SK-N-SH treated with all-trans-retinoic acid at 6 μM for 48 hours (cell line): ENCODE results near the gene ENPP3.

Experiments
- ARNTL ChIP-seq: fragments of 450-650 bp; formaldehyde crosslinking; IDR thresholded peaks from 2 replicates; pipeline ENCODE4 v1.5.0; 2020; ENCODE audit warnings: low read depth, mild to moderate bottlenecking, moderate library complexity, borderline replicate concordance
- ISL1 ChIP-seq: fragments of 250-450 bp; sonication (Bioruptor Pico); IDR thresholded peaks from 2 replicates; pipeline ENCODE4 v2.1.2; 2022; ENCODE audit warnings: mild to moderate bottlenecking, moderate library complexity
- OSR1 ChIP-seq: fragments of 250-450 bp; sonication (Bioruptor Pico); IDR thresholded peaks from 2 replicates; pipeline ENCODE4 v1.8.0; 2022; ENCODE audit warnings: moderate library complexity, mild to moderate bottlenecking, inconsistent platforms
- SNAI2 ChIP-seq: fragments of 250-450 bp; sonication (Bioruptor Pico); IDR thresholded peaks from 2 replicates; pipeline ENCODE4 v1.5.0; 2020; ENCODE audit warnings: mild to moderate bottlenecking, moderate library complexity
- TOX ChIP-seq: fragments of 250-450 bp; sonication (Bioruptor Pico); IDR thresholded peaks from 2 replicates; pipeline ENCODE4 v1.8.0; 2021; ENCODE audit warnings: mild to moderate bottlenecking, moderate library complexity, borderline replicate concordance
- ZC3H10 ChIP-seq: fragments of 250-450 bp; sonication (Bioruptor Pico); IDR thresholded peaks from 2 replicates; pipeline ENCODE4 v1.5.1; 2021; ENCODE audit warnings: mild to moderate bottlenecking, moderate library complexity
- ZFP3 ChIP-seq: fragments of 250-450 bp; sonication (Bioruptor Pico); IDR thresholded peaks from 2 replicates; pipeline ENCODE4 v1.5.0; 2020; ENCODE audit warnings: mild to moderate bottlenecking, moderate library complexity
- ZFP30 ChIP-seq: fragments of 450-650 bp; formaldehyde crosslinking; IDR thresholded peaks from 2 replicates; pipeline ENCODE4 v1.5.0; 2022; ENCODE audit warnings: mild to moderate bottlenecking, moderate library complexity
- ZNF565 ChIP-seq: fragments of 450-650 bp; formaldehyde crosslinking; conservative IDR thresholded peaks from 2 replicates; pipeline ENCODE4 v1.5.0; 2020; ENCODE audit warnings: low read depth, mild to moderate bottlenecking, moderate library complexity
- ZNF70 ChIP-seq: fragments of 450-650 bp; formaldehyde crosslinking; IDR thresholded peaks from 2 replicates; pipeline ENCODE4 v1.5.0; 2020; ENCODE audit warnings: mild to moderate bottlenecking, moderate library complexity
- ZNF8 ChIP-seq: fragments of 450-650 bp; formaldehyde crosslinking; IDR thresholded peaks from 2 replicates; pipeline ENCODE4 v1.5.0; 2020; ENCODE audit warnings: mild to moderate bottlenecking, moderate library complexity
- TF ChIP-seq, protein P1 (sequence below): fragments of 250-450 bp; sonication (Bioruptor Pico); IDR thresholded peaks from 2 replicates; pipeline ENCODE4 v1.8.0; 2020; ENCODE audit warnings: mild to moderate bottlenecking, moderate library complexity, borderline replicate concordance
- TF ChIP-seq, protein P2 (sequence below): fragments of 250-450 bp; sonication (Bioruptor Pico); IDR thresholded peaks from 2 replicates; pipeline ENCODE4 v1.5.1; 2020; ENCODE audit warnings: low read depth, mild to moderate bottlenecking, moderate library complexity

DNA sequence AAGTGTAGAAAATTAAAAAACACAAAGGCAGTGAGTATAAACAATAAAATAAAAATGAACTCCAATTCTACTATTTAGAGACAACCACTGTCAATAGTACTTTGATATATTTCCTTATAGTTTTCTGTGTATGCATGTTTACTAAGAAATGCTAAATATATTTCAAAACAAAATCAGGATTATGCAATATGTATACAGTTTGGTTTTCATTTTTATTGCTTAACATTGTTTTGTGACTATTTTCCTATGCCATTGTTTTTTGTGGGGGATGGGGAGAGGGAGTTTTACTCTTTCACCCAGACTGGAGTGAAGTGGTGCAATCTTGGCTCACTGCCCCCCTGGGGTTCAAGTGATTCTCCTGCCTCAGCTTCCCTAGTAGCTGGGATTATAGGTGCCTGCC is 44.5 kb downstream of the ENPP3 start:
- TF ChIP-seq ZNF70 (CRISPR knock-in tag) (no peak), ZFP3 (CRISPR knock-in tag) (no peak), SNAI2 (CRISPR knock-in tag) (no peak), OSR1 (CRISPR knock-in tag) (no peak), ARNTL (CRISPR knock-in tag) (no peak), ZC3H10 (CRISPR knock-in tag) (no peak), ZNF565 (CRISPR knock-in tag) (no peak), ISL1 (CRISPR knock-in tag) (no peak), ZNF8 (CRISPR knock-in tag) (no peak), ZFP30 (CRISPR knock-in tag) (no peak), TOX (no peak)
- TF ChIP-seq, protein P1, sequence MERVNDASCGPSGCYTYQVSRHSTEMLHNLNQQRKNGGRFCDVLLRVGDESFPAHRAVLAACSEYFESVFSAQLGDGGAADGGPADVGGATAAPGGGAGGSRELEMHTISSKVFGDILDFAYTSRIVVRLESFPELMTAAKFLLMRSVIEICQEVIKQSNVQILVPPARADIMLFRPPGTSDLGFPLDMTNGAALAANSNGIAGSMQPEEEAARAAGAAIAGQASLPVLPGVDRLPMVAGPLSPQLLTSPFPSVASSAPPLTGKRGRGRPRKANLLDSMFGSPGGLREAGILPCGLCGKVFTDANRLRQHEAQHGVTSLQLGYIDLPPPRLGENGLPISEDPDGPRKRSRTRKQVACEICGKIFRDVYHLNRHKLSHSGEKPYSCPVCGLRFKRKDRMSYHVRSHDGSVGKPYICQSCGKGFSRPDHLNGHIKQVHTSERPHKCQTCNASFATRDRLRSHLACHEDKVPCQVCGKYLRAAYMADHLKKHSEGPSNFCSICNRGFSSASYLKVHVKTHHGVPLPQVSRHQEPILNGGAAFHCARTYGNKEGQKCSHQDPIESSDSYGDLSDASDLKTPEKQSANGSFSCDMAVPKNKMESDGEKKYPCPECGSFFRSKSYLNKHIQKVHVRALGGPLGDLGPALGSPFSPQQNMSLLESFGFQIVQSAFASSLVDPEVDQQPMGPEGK, result no peak
- TF ChIP-seq, protein P2, sequence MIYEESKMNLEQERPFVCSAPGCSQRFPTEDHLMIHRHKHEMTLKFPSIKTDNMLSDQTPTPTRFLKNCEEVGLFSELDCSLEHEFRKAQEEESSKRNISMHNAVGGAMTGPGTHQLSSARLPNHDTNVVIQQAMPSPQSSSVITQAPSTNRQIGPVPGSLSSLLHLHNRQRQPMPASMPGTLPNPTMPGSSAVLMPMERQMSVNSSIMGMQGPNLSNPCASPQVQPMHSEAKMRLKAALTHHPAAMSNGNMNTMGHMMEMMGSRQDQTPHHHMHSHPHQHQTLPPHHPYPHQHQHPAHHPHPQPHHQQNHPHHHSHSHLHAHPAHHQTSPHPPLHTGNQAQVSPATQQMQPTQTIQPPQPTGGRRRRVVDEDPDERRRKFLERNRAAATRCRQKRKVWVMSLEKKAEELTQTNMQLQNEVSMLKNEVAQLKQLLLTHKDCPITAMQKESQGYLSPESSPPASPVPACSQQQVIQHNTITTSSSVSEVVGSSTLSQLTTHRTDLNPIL (CRISPR knock-in tag), result no peak
